Colonic mucosa (tissue), 4 donors: ENCODE data around the gene DGCR2. TPM values are rescaled to one million over a fixed set of nuclear protein-coding genes. Genes with fewer than 3 reads are reported as not detected.
"Not testable (repeated sequence)": the region's sequence is repeated elsewhere in the genome, so short reads cannot be mapped to it uniquely, and the experiment has no call there.

Experiments used
- DNase-seq: peaks from one replicate; pipeline ENCODE4 v3.0.0-alpha.2; 2020
- H3K27ac ChIP-seq: fragments of 200-600 bp; one replicate; pipeline ENCODE4 v1.8.0; 2021
- H3K27me3 ChIP-seq: fragments of 200-600 bp; one replicate; pipeline ENCODE4 v1.8.0; 2021
- H3K36me3 ChIP-seq: fragments of 200-600 bp; one replicate; pipeline ENCODE4 v1.8.0; 2021
- H3K4me1 ChIP-seq: fragments of 200-600 bp; one replicate; pipeline ENCODE4 v1.8.0; 2021; ENCODE audit warnings: mild to moderate bottlenecking
- H3K4me3 ChIP-seq: fragments of 200-600 bp; one replicate; pipeline ENCODE4 v1.8.0; 2021
- H3K9ac ChIP-seq, 2 donors: one replicate each; pipeline ENCODE4 v1.7.0; 2013; ENCODE audit warnings: control low read depth in 2 of 2, low read depth in 2 of 2, low read length in 2 of 2
- H3K9me3 ChIP-seq: fragments of 200-600 bp; one replicate; pipeline ENCODE4 v1.8.0; 2021
- intact Hi-C: fragments of 100-400 bp; cut with DNase I; formaldehyde crosslinking; loops from one replicate; pipeline ENCODE4 v1.14.1; 2022
- total RNA-seq, 2 donors: library from RNA; stranded (reverse); fragmentation: NEBNext Ultra II Directional in 1 of 2; extraction: Animal tissue kit (Norgen Biotek cat#: 25700) in 1 of 2; gene quantifications; one replicate each; pipeline ENCODE4 v1.2.1, GENCODE V29; 2021
- TF ChIP-seq, protein P1 (sequence below): fragments of 200-600 bp; IDR thresholded peaks from one replicate; pipeline ENCODE4 v1.8.0; 2022; ENCODE audit warnings: antibody characterized with exemption, mild to moderate bottlenecking
- donor health status: healthy.
- donor health status: DM: no; HTN: no; CAD: no.
- donor health status: DM: no; HTN: no; CAD: no.

Gene DGCR2
- total RNA-seq, 2 donors from 2014 or later, result 71.6 to 82.5 TPM

DNA sequence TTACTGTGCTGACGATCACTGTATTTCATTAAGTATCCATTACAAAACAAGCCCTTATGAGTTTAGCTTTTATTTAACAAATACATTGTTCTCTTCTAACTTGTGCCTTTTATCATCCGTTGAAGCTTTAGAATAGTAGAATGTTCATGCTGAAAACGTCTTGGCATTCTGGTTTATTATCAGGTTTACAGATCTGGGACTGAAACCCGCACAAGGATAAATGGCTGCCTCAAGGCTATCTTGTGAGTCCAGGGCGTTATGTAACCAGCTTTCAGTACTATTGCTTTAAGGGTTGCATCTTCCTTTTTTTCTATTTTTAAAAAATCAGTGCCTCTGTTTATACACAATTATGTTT, 119.6 kb downstream of the DGCR2 start:
- no peaks in the 10 kb centered on the region for H3K4me1 ChIP-seq
- H3K9me3 ChIP-seq, result no peaks in the 10 kb centered on the region
- H3K27ac ChIP-seq, result no peak overlapping the region
- H3K27me3 ChIP-seq, result no peaks in the 10 kb centered on the region
- TF ChIP-seq, protein P1, sequence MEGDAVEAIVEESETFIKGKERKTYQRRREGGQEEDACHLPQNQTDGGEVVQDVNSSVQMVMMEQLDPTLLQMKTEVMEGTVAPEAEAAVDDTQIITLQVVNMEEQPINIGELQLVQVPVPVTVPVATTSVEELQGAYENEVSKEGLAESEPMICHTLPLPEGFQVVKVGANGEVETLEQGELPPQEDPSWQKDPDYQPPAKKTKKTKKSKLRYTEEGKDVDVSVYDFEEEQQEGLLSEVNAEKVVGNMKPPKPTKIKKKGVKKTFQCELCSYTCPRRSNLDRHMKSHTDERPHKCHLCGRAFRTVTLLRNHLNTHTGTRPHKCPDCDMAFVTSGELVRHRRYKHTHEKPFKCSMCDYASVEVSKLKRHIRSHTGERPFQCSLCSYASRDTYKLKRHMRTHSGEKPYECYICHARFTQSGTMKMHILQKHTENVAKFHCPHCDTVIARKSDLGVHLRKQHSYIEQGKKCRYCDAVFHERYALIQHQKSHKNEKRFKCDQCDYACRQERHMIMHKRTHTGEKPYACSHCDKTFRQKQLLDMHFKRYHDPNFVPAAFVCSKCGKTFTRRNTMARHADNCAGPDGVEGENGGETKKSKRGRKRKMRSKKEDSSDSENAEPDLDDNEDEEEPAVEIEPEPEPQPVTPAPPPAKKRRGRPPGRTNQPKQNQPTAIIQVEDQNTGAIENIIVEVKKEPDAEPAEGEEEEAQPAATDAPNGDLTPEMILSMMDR, result no peak
- no peak for DNase-seq
- no peaks in the 10 kb centered on the region for H3K36me3 ChIP-seq
- no peak overlapping the region for H3K4me3 ChIP-seq
- no peak overlapping the region for H3K9ac ChIP-seq
- intact Hi-C loops, result no loop called here

- H3K27me3 ChIP-seq, result no peaks in the 10 kb centered on the region
- no peaks in the 10 kb centered on the region for H3K9me3 ChIP-seq
- TF ChIP-seq, protein P1, result no peak
- DNase-seq, result no peak
- H3K4me1 ChIP-seq, result no peaks in the 10 kb centered on the region
- H3K9ac ChIP-seq, result no peak overlapping the region
- H3K27ac ChIP-seq, result no peak overlapping the region
- no peaks in the 10 kb centered on the region for H3K36me3 ChIP-seq
- intact Hi-C loops, result no loop called here
- H3K4me3 ChIP-seq, result no peak overlapping the region
Observed at GRCh38 chr22:19001204-19001603, 121.0 kb downstream of the DGCR2 start.

GRCh38 chr22:19000106-19000505, 122.1 kb downstream of the DGCR2 start:
- H3K4me3 ChIP-seq, H3K9me3 ChIP-seq, H3K4me1 ChIP-seq, H3K36me3 ChIP-seq, H3K27me3 ChIP-seq, H3K9ac ChIP-seq, intact Hi-C loops, H3K27ac ChIP-seq, DNase-seq: not testable (repeated sequence)

- no peak overlapping the region for H3K27ac ChIP-seq
- no peaks in the 10 kb centered on the region for H3K4me1 ChIP-seq
Observed at GRCh38 chr22:18999416-18999815, 122.8 kb downstream of the DGCR2 start.

DNA sequence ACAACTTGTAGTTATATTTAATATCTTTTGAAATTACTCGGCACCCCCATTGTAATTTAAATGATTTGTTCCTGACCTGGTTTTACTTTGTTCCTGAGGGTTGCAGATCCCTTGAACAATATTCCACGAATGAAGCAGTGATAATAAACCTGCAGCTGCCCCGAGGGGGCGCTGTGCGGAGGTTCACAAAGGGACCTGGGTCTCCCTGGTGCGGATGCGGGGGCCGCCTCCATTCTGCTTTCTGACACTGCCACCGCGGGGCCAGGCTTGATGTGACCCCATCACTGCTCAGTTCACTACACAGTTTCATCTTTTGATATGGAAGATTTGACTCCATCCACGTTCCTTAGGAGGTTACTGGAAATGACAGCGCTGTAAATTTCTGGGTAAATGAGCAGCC, 123.2 kb downstream of the DGCR2 start:
- Histone ChIP-seq H3K27me3 (no peaks in the 10 kb centered on the region), H3K27ac (no peak overlapping the region), H3K9ac (no peak overlapping the region)

More at GRCh38 chr22:18999416-18999815, 122.8 kb downstream of the DGCR2 start:
- H3K27me3 ChIP-seq, result no peaks in the 10 kb centered on the region
- no peak overlapping the region for H3K9ac ChIP-seq
- no peak overlapping the region for H3K4me3 ChIP-seq
- no peaks in the 10 kb centered on the region for H3K9me3 ChIP-seq
- TF ChIP-seq, protein P1, result no peak
- DNase-seq, result no peak
- intact Hi-C loops, result no loop called here
- H3K36me3 ChIP-seq, result no peaks in the 10 kb centered on the region

GRCh38 chr22:18997925-18998315, 124.3 kb downstream of the DGCR2 start:
- Histone ChIP-seq H3K27ac (no peak overlapping the region), H3K9ac (no peak overlapping the region), H3K4me1 (no peaks in the 10 kb centered on the region), H3K27me3 (no peaks in the 10 kb centered on the region), H3K9me3 (no peaks in the 10 kb centered on the region), H3K36me3 (no peaks in the 10 kb centered on the region), H3K4me3 (no peak overlapping the region)
- no peak for DNase-seq
- TF ChIP-seq, protein P1, result no peak
- intact Hi-C loops, result no loop called here

More for the DNA sequence above, 123.2 kb downstream of the DGCR2 start:
- Histone ChIP-seq H3K4me3 (no peak overlapping the region), H3K9me3 (no peaks in the 10 kb centered on the region), H3K4me1 (no peaks in the 10 kb centered on the region), H3K36me3 (no peaks in the 10 kb centered on the region)
- intact Hi-C loops, result no loop called here
- TF ChIP-seq, protein P1, result no peak
- no peak for DNase-seq
